HG02981 (cell line): ENCODE results near the gene CA7.
"Not testable (repeated sequence)": the region's sequence is repeated elsewhere in the genome, so short reads cannot be mapped to it uniquely, and the experiment has no call there.

Experiments used
- ATAC-seq: cut with Tn5 transposase; IDR thresholded peaks from one replicate; pipeline ENCODE4 v1.9.1; 2021; ENCODE audit warnings: mild to moderate bottlenecking, moderate library complexity; ENCODE audit not compliant: unreplicated experiment

The CA7 gene

DNA sequence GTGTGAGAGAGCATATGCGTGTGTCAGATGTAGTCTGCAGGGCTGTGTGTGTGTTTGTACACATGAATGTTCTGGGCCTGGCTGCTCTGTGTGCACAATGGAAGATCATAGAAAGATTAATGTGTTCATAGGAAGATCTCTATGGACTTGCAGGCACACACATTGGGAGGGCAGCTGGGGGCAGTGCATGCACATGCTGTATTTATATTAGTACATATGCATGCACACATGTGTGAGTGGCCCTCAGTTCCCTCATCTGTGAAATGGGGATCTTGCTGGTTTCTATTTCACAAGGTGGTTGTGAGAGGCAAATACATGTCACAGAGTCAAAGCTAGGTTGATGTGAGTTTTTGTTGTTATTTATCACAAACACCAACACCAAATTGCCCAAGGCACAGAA, 2.1 kb downstream of the CA7 start:
- ATAC-seq: no peak

DNA sequence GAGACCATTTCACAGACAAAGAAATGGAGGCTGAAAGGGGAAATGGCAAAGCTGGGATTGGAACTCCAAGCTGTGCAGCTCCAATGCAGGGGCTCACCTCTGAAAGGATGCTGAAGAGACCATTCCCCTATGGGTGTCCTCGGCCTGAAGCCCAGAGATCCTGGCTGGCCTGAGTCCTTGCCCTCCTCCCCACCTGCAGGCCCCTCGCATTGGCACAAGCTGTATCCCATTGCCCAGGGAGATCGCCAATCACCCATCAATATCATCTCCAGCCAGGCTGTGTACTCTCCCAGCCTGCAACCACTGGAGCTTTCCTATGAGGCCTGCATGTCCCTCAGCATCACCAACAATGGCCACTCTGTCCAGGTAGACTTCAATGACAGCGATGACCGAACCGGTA, 2.6 kb downstream of the CA7 start:
- no peak for ATAC-seq

DNA sequence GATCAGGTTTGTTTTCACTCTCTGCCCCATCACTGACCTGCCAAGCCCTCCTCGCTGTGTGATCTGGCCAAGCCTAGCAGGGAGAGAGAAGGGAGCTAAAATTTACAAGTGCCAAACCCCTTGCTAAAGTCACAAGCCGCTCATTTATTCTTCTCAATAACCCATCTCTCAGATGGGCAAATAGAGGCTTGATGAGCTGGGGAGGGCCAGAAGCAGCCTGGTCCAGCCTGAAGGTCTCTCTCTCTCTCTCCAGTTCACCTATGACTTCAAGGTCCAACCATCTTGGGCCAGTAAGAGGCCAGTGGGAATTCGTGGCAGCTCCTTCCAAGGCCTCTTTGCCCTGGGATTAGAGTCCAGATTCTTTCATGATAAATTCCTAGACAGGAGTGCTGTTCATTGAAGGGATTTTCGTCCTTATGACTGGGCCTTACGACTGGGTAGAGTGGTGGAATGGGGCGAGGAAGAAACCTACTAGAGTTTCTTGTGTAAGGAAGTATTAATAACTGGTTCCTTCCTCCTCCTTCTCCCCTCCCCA, 3.4 kb downstream of the CA7 start:
- no peak for ATAC-seq

DNA sequence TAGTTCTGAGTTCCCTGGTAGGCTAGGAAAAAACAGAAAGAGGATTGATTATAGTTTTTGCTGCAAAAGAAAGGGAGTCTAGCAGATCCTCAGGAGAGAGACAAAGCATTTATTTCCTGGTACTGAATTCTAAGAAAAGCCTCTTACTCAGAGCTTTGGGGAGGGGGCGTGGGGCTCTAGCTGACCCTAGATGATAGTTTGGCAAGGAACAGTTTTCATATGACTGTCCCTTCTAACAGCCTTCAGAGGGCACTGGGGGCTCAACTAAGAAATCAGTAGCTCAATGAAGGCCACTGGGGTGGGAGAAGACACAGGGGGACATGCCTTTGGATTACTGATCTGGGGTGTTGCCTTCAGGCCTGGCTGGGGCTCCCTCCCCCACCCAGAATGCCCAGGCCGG, 4.0 kb downstream of the CA7 start:
- ATAC-seq: no peak

DNA sequence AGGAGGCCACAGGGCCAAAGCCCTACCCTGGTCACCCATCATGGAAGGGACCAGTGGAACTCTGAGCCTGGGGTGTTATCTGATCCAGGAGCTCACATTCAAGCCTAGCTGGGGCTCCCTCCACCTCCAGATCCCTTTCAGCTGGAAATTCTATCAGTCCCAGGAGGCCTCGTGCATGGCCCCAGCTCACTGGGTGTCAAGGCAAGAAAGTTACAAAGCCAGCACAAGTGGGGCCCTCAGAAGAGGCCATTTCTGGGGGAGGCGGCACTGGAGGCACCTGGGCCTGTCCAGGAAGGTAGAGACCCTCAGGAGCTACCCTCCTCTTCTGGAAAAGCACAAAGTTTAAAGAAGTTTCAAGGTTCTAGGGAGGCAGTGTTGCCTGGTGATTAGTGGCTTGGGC, 4.8 kb downstream of the CA7 start:
- ATAC-seq: no peak

DNA sequence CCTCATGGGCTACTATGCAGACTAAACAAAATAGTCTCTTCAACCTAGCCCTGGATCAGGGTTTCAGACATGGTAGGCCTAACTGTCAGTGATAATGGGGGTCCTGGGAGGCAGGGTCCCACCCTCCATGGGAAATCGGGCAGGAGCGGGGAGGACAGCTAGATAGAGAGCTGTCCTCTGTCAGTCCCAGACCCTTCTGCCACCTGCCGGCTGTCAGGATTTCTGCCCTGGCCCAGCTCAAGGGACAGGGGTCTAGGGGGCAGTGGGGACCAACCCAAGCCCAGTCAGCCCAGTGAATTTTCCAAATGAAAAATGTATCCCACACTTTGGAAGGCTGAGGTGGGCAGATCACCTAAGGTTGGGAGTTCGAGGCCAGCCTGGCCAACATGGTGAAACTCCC, 5.3 kb downstream of the CA7 start:
- no peak for ATAC-seq

DNA sequence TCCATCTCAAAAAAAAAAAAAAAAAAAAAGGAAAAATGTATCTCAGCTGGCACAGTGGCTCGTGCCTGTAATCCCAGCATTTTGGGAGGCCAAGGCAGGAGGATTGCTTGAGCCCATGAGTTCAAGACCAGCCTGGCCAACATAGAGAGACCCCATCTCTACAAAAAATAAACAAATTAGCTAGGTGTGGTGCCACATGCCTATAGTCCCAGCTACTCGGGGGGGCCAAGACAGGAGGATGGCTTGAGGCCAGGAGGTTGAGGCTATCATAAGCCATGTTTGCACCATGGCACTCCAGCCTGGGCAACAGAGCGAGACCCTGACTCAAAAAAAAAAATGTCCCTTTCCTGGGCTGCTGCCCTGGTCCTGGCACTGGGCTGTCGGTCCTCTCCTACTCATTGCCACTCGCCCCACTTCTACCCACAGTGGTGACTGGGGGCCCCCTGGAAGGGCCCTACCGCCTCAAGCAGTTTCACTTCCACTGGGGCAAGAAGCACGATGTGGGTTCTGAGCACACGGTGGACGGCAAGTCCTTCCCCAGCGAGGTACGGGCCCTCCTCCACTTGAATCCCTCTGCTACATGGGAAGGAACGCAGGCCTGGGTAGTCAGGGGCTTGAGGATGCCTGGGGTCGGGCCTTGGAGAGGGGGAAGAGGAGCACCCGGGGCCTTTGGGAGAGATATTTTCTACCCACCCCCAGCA, 6.1 kb downstream of the CA7 start:
- no peak for ATAC-seq

DNA sequence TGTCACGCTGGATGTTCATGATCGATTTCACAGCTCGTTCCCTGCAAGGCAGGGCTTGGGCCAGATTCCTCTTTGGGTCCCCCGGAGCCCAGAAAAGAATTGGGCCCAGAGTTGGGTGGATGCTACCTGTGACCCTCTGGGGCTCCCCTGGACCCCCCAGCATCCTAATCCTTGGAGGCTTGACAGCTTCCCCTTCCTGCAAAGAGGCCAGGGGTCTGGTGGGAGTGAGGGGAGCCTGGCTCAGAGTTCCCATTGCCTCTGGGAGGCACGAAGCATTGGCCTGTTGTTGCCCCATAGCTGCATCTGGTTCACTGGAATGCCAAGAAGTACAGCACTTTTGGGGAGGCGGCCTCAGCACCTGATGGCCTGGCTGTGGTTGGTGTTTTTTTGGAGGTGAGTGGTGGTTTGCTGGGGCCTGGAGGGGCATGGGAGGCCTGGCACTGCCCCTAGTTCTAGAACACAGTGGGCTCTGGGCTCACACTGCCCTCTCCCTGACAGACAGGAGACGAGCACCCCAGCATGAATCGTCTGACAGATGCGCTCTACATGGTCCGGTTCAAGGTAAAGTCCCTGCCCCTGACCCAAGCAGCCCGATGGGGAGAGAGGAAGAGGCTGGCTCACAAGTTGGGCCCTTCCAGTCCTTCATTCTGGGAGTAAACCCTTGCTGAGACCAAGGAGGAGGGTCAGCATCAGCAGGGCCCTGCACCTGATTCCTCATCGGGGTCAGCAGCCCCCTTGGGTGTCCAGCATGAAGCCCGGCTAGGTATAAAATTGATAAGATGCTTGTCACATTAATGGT, 7.2 kb downstream of the CA7 start:
- no peak for ATAC-seq

DNA sequence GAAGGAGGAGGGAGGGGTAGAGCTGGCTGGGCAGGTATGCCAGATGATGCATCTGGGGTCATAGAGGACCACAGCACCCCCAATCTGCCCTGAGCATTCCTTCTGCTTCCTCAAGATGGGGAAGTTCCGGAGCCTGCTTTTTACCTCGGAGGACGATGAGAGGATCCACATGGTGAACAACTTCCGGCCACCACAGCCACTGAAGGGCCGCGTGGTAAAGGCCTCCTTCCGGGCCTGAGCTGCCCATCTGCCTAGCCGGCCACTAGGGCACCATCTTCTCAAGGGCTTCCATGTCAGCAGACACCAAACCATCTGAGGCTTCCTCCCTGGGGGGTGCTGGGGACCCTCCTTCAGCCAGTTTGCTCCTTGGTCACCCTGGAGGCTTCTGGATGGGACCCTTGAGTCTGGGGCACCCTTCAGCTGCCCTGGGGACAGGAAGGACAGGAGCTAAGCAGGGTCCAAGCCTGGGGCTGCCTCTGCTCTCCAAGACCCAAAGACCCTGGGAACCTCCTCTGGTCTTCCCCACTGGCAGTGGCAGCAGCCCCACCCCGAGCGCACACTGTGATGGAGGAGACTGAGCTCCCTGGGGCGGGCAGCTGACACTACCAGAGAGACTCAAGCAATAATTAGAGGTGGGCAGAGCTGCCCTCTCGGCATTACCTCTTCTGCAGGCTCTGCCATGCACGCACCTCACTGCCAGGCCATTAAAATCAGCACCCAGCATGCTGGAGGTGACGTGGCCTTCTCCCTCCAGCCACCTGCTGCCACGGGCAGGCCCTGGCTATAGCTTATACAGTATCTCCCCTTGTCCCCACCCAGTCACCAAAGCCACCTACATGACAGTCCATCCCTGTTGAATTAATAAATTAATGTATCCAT, 9.3 kb downstream of the CA7 start:
- no peak for ATAC-seq

DNA sequence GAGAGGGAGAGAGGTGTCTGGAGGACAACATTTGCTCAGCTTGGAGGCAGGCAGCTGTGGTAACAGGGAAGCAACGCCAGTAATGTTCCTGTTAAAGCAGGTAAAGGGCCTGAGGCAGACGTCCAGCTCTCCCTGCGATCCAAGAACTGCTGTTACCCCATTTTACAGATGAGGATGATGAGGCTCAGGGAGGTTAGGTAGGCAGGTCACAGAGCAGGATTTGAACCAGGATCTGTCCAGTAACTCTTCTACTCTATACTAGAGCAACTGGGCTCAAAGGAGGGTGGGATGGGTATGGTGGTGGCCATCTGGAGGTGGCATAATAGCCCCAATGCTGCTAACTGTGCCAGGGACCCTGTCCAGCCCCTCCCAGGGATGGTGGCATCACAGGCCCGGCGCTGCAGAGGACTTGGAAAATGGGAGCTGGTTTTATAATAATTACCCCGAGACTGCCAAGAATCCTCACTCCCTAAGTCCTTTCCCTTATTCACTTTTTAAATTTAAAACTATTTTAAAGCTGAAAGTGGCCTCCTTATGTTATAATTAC, 12.0 kb downstream of the CA7 start:
- no peak for ATAC-seq

DNA sequence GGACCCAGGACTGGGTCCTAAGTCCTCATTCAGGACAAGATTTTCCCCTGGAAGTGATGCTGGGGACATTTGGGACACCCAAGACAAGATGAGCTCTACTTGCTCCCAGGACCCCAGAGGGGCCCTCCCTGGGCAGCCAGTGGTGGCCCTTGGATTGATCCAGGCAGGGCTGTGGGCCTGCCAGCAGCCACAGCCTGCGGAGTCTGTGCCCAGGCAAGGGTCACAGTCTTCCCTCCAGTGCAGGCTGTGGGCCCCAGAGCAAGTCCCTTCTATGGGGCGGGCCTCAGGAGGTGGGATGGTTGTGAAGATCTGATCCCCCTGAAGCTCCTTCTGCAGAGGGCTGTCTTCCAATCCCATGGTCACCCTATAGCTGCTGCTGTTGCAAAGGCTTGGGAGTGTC, 12.6 kb downstream of the CA7 start:
- no peak for ATAC-seq

DNA sequence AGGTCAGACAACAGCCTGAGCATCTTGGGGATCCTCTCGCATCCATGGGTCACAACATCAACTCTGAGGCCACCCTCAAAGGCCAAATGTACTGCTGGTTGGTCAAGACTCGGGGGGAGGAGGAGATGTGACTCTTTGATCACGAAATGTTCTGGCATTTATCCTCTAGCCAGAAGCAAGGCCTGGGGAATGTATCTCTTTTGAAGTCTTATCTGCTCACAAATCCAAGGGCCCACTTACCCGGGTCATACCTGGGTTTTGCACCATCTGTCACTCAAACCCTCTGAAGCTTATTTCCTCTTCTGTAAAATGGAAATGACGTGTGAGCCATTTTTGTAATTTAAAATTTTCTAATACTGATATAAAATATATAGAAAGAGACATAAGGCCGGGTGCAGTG, 13.2 kb downstream of the CA7 start:
- no peak for ATAC-seq

DNA sequence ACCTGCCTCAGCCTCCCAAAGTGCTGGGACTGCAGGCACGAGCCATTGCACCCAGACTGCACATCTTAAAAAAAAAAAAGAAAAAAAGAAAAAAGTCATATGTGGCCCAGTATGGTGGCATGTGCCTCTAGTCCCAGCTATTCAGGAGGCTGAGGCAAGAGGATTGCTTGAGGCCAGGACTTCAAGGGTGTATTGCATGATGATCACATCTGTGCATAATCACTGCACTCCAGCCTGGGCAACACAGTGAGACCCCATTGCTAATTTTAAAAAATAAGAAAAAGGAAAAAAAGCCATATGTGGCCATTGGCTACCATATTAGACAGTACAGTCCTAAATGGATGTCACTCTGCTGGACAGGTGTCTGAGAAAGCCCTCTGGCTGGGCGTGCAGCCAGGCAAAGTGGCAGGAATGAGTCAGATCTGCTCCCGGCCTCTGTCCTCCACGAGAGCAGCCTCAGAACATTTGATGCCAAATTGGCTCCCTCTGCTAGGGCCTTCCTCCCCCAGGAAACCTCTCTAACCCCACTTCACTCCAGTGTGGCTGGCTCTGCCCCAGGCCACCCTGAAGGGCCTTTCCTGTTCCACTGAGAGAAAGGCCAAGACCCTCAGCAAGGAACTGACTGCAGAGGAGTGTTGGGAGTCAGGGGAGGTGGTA, 14.7 kb downstream of the CA7 start:
- ATAC-seq: peak; percentile 72

DNA sequence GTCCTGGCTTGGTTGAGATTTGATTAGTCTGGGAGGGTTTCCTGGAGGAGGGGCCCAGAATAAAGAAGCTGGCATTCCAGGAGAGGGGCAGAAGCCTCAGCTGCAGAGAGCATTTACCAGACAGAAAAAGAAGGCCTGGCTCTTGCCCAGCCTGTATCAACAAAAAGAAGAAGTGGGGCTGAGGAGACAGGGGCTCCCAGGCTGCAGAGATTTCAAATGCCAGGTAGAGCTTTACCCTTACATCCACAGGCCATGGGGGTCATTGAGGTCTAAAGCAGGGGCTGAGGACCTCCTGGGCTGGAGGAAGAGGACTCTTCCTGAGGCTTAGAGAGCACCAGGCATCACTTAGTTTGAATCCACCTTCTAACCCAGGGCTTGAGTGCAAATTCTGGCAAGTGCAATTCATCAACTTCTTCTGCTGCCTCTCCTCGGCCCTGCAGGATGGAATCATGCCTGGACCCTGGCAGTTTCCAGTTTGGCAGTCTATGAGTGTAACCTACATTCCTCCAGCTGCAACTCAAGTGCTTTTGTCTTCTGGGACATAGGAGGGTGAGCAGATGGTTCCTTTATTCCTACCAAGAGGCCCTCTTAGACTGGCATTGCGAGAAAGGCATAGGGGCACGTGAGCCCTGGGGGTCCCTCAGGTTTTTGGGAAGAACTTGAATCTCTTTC, 15.3 kb downstream of the CA7 start:
- no peak for ATAC-seq

DNA sequence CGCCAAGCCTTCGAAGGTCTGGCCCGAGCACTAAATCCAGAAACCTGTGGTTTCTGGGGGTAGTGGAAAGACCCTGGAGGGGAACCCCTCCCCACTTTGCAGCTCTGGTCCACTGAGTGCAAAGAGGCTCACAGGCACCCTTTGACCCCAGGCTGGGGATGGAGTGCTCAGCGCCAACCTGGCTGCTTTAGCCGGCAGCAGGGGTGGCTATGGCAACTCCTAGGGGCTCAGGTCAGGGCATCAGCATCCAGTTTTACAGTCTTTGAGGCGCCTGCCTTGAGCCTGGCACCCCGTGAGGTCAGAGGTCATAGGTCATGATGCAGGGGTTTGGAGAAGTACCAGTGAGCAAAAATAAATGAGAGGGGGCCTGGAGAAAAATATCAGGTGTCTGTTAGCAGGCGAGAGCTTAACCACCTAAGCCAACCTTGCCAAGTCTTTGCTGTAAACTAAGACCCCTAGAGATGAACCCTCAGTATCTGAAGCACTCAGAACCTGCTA, 17.9 kb downstream of the CA7 start:
- ATAC-seq: no peak

DNA sequence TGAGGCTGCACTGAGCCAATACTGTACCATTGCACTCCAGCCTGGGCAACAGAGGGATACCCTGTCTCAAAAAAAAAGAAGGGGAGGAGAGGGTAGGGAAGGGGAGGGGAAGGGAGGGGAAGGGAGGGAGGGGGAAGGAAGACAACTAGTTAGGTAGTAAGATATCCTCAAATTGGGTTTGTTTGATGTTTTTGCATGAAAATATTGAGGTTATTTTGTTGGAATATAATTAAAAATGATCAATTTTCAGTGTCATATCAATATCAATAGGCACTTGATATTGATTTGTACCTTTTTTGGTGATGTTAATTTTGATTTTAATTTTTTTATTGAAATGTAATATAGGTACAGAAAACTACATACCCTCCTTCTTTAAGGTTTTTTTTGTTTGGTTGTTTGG, 19.5 kb downstream of the CA7 start:
- ATAC-seq: no peak

DNA sequence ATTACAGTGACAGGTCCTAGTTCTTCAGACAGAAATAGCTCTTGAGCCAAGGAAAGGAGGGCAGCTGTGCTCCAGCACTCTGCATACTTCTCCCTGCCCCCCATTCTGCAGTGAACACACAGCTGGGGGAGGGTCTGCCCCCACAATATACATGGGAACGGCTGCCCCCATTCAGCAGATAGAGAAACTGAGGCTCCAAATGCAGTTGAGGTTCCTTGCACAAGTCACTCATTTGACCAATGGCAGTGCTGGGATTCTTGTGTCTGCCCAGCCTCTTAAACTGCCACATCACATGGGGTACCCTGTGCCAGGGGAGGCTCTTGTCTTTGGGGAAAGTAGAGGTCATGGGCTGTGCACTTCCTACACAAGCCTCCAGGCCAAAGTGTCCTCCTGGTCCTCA, 25.2 kb downstream of the CA7 start:
- no peak for ATAC-seq

DNA sequence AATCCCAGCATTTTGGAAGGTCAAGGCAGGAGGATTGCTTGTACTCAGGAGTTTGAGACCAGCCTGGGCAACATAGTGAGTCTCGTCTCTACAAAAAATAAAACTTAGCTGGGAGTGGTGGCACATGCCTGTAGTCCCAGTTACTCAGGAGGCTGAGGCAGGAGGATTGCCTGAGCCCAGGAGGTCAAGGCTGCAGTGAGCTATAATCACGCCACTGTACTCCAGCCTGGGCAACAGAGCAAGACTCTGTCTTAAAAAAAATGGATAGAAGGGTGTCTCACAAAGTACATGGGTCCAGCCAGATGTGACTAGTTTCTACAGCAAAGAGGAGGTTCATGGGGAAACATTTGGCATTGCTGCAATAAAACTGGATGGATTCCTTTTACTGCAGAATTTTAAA, 27.1 kb downstream of the CA7 start:
- not testable (repeated sequence) for ATAC-seq

DNA sequence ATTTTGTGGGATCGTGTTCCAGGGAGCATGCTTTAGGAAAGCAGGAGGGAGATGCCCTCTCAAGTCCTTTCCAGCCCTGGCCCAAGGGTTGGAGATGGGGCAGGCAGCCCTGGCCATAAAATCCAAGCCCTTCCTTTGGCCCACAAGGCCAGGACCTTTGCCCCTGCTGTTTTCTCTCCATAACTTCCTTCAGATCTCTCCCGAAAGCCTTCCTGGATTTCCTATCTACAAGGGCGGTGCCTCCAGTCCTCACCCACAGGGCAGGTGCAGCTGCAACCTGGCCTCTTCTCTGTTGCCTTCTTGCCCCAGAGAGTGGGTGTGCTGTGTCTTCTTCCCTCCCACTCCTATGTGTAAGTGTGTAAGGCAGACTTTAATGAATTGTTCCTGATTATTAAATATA, 27.6 kb downstream of the CA7 start:
- no peak for ATAC-seq

DNA sequence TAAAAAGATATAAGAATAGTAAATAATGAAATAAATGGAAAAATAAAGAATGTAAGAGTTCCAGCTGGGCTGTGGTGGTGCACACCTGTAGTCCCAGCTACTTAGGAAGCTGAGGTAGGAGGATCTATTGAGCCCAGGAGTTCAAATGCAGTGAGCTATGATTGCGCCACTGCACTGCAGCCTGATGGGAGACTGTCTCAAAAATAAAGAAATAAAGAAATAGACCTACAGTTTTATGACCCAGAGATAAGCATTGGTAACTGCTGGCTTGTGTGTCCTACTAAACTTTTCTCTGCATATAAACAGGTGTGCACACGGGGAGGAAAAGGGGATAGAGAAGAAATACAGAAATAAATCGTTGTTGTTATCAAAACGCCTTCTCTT, 28.3 kb downstream of the CA7 start:
- no peak for ATAC-seq
